ENCODE results near the gene CASZ1.

Gene CASZ1

DNA sequence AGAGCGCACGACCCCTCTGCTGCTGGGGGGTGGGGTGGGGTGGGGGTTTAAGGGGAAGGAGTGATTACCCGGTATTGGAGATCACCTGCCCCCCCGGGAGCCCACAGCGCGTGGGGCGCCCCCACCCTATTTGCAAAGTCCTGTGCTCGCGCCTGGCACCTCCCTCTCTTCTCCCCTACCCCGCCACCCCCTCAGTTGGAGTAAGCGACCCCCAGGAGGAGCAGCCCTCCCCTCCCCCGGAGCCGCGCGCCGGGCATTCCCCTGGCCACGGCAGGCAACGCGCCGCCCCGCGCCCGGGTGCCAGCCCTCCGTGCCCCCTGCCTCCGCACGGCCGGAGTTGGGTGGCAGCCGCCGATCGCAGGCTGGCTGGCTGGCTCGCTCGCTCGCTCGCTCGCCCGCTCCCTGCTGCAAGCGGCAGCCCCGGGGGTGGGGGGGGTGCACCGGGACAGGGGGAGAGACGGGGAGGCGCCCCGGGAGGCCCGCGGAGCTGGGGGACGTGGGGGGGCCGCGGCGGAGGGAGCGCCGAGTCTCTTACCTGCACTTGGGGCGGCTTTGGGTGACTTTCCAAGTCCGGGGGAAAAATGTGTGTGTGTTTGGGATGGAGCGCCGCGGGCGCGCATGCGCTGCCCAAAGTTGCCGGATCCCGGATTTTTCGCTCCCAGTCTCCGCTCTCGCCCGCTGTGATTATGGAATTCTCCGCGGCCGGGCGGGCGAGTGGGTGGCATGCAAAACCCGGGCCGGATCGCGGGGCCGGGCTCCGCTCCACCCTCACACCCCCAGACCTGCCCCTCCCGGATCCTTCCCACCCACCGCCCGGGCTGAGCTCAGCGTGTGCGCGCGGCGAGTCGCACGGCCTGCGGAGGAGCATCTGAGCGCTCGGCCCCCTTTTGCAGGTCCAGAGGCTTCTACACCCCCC lies at the start of gene CASZ1:
TSS of gene CASZ1 (minus strand) at position 618 of the 916 bp plus-strand sequence. CDS start 102,757 bp downstream, outside the sequence.
- no peak for DNase-seq

GRCh38 chr1:10843697-10844096 lies 47.3 kb upstream of the CASZ1 start:
- no peak for DNase-seq

DNA sequence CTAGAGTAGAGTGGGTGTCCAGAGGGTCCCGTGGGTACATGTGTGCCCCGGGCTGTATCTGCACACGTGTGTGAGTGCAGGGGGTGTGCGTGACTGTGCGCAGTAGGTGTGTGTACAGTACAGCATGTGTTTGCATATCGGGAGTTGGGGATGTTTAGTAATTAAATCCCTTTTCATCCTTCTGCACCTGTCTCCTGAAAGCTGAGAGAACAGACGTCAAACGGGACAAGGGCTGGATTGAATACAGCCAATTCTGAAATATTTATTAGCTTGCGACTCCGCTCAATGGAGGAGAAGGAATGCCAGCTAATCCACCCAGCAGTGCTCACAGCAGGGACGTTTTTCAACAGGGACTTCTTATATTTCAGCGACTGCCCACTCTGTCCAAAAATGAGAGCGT lies 44.7 kb upstream of the CASZ1 start:
- DNase-seq: no peak

DNA sequence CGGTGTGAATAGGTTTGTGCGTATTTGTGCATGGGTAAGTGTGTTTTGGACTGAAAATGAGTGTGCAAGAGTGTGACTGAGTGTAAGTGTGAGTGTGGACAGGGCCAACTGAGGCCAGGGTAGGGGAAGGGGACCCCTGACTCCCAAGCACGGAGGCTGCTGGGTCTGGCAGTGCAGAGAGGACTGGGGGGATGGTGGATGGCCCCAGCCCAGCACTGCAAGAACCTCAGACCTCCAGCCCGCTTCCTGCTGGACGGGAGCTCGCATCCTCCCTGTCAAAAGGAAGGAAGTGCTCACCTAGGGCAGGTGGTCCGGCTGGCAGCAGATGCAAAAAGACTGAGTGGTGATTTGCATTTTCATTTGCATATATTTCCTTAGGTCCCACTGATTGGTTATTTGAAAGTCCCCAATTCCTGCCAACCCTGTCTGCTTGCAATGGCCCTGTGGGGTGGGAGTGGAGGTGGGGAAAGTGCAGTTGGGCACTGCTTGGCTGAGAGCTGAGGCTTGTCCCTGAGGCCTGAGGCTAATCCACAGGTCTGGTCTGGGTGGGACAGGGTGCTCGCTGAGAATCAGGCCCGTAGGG lies 42.8 kb upstream of the CASZ1 start:
- DNase-seq: no peak

DNA sequence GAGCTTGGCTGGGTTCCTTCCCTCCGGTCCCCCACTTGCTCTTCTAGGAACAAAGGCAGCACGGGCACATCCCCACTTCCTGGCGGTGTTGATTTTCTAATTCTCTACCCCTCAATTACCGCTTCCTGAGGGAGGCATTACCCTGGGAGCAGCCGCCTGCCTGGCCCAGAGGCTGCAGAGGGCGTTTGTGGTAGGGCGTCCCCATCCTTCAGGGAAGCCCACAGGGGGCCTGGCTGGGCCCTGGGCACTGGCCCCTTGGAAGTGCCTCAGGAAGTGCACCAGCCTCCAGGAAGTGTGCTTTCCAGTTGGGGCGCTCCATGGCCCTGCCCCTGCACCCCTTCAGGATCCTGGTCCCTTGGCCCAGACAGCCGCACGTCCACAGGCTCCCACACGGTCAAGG lies 42.1 kb upstream of the CASZ1 start:
- no peak for DNase-seq

DNA sequence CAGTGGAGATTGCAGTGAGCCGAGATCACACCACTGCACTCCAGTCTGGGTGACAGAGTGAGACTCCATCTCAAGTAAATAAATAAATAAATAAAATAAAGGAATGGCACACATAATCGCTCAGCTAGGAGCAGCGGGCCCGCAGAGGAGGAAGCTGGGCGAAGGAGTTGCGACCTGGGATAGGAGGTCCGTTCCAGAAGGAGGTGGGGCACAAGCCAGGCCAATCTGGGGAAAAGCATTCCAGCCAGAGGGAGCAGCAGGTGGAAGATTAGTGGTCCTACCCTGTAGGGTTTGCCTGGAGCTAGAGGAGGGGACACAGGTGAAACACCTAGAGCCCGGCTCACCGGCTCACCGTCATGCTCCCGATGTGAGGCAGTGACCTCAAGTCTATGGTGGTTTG lies 40.3 kb upstream of the CASZ1 start:
- DNase-seq: no peak

- DNase-seq: no peak
These were observed 39.5 kb upstream of the CASZ1 start for GRCh38 chr1:10835822-10836421.

- no peak for DNase-seq
These were observed 39.0 kb upstream of the CASZ1 start for GRCh38 chr1:10835421-10835820.

DNA sequence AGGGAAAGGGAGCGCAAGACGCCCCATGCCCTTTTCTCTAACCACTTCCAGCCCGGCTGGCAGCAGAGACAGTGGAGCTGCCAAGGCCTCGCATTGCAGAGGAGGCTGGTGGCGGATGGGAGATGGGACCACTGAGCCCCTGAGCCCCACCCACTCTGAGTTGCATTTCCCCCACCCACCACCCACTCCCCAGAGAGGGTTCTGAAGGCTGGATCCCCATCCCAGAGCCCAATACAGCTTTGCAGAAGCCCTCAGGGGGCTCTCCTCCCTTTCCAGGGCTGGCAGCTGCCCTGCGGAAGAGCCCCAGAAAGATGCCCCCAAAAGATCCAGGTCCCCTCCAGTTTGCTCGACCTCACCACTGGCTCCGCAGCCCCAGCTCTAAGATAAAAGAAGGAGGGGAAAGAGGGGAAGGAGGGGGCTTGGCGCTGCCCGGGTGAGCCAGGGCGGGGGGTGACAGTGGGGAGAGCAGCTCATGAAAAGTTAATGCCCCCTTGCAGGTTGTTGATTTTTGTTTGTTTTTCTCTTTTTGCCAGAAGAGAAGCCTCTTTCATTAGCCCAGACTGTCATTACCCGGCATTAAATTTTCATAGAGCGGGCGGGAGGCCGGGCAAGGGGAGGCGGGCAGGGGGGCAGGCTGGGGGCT lies 38.4 kb upstream of the CASZ1 start:
- no peak for DNase-seq

GRCh38 chr1:10833630-10834557 lies 37.4 kb upstream of the CASZ1 start:
- no peak for DNase-seq

DNA sequence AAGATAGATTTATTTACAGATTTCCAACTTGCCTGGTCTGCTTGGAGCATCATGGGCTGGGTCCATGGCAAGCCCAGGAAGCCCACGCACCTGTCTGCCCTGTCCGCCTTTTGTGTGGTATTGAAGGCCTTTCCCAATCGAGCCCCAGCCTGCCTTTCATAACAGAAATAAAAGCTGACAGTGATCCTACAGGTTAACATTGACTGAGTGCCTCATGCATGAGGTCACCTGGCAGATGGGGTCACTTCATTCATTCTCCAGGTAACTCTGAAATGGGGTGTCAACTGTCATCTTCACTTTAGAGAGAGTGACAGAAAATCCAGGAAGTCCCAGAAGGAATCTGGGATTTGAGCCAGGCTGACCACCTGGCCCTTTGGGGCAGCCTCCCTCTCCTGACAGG lies 36.3 kb upstream of the CASZ1 start:
- DNase-seq: no peak

DNA sequence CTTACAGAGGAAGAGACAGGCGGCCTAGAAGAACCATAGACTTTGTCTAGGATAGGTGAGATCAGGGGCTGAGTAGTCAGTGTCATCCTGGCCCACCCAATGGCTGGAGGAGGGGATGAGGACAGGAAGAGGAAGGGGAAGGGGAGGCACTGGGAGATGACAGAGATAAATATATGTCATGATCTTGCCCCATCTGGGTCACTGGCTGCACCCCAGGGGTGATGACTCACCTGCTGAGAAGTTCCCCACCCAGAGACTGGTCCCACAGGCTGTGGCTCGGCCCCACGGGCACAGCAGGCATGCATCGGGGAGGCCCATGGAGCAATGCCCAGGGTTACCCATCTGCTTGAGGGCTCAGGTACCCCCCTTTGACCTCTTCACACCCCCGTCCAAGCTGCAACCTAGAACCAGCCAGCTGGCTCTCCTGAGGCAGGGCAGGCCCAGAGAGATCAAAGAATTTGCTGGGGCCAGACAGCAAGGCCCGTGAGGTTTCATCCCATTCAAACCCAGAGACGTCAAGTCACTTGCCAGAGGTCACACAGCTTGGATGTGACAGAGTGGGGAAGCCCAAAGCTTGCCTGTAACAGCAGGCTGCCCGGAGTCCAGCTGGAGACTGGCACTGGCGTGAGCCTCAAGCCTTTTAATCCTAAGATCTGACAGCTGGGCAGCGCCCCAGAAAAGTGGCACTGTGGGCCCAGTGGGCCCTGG lies 34.7 kb upstream of the CASZ1 start:
- DNase-seq: no peak

DNA sequence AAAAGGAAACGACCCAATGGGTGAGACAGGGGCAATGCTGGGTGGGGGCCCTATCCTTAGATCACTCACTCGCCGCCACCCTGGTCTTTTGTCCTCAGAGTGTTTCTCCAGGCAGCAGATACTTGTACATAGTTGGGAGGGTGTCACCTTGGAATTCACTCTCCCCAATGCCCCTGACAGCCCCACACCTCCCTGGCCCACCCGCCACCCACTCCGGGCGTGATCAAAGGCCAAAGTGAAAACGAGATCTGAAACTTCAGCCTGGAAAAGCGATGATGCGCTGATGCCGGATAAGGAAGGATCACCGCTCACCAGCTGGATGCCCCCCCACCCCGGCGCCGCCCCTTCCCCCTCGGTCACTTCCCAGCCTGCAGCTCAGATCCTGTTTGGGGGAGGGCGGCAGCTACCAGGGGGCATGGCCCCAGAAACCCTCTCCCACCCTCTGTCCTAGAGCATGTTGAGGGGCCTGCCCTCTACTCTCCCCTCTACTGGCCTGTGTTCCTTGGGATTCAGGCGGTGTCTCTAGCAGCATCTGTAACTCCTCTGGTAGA lies 33.6 kb upstream of the CASZ1 start:
- DNase-seq: no peak

DNA sequence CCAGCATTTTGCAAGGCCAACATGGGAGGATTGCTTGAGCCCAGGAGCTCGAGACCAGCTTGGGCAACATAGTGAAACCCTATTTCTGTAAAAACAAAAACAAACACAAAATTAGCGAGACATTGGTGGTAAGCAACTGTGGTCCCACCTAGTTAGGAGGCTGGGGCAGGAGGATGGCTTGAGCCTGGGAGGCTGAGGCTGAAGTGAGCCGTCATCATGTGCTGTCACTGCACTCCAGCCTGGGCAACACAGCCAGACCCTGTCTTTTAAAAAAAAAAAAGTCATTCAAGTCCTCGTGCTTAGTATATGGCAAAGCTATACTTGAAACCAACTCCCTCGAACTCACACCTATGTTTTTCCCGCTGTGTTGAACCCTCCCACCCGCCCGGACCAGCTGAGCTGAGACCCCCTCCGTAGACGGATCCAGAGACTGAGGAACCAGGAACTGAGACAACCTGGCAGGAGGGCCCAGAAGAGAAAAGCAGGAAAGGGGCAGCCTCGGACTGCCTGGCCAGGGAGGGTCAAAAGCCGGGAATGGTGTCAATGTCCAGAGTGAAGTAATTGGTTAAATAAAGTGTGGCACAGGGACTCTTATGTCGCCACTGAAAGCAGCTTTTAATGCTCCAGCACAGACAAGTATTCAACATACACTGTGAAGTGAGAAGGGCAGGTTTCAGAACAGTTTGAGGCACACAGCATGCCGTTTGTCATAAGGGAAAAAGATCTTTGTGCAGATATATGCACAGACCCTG lies 32.8 kb upstream of the CASZ1 start:
- no peak for DNase-seq

- no peak for DNase-seq
These were observed 31.2 kb upstream of the CASZ1 start for GRCh38 chr1:10827377-10828333.

DNA sequence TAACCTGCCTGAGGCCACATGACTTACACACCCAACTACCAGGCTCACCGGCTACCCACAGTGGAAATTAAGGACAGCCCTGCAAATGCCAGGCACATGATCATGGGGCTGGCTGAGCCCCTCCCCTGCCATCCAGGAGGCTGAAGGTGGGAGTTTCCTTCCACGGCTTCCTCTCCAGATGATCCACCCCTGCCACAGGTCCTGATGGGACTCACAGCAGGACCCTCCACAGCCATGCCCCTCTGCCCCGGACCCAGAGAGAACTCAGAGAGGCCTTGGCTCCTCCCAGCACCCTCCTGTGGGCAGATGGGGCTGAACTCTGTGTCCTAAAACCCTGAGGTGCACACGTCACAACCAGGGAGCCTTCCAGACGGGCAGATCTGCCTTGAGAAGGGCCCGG lies 29.1 kb upstream of the CASZ1 start:
- DNase-seq: no peak

- no peak for DNase-seq
These were observed 28.5 kb upstream of the CASZ1 start for GRCh38 chr1:10824821-10825540.

GRCh38 chr1:10823000-10823401 lies 26.6 kb upstream of the CASZ1 start:
- no peak for DNase-seq

DNA sequence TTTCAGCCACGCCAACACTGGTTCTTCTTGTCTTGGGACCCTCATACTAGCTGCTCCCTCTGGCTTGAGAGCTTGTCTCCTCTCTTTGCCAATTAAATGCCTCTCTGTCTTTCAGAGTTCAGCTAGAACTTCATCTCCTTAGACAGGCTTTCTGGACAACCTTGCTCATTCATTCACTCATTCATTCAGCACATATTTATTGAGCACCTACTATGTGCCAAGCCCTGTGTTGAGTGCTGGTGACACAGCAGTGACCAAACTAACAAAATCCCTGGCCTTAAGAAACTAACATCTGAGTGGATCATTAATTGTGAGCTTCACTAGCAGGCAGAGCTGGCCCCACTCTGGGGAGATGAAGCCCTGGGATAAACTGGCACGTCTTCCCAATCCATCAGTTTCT lies 24.9 kb upstream of the CASZ1 start:
- DNase-seq: no peak
